Uterus (tissue), 2 donors: ENCODE data around the gene IFTAP.

ENCODE experiments used
- POLR2A ChIP-seq, 2 donors: fragments of 450-650 bp; IDR thresholded peaks; one replicate each; pipeline ENCODE4 v1.6.1; 2016; ENCODE audit warnings: antibody characterized with exemption in 2 of 2, mild to moderate bottlenecking in 1 of 2, moderate library complexity in 1 of 2
- TF ChIP-seq, protein P1 (sequence below), 4 experiments: fragments of 200-600 bp in 2 of 4; fragments of 450-650 bp in 2 of 4; sonication (generic) in 2 of 4; IDR thresholded peaks; one replicate each; pipeline ENCODE4 v1.5.1; 2016 to 2019; ENCODE audit warnings: antibody characterized with exemption in 4 of 4, mild to moderate bottlenecking in 2 of 4, moderate library complexity in 1 of 4

DNA sequence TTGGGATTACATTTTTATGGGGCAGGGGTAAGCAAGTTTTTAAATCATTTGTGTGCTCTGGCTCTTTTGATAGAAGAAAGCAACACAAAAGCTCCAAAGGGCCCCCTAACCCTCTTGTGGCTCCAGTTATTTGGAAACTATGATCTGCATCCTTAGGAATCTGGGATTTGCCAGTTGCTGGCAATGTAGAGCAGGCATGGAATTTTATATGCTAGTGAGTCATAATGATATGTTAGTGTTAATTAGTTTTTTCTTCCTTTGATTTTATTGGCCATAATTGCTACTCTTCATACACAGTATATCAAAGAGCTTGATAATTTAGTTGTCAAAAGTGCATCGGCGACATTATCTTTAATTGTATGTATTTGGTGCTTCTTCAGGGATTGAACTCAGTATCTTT is 16.4 kb upstream of the IFTAP start:
- TF ChIP-seq, protein P1, sequence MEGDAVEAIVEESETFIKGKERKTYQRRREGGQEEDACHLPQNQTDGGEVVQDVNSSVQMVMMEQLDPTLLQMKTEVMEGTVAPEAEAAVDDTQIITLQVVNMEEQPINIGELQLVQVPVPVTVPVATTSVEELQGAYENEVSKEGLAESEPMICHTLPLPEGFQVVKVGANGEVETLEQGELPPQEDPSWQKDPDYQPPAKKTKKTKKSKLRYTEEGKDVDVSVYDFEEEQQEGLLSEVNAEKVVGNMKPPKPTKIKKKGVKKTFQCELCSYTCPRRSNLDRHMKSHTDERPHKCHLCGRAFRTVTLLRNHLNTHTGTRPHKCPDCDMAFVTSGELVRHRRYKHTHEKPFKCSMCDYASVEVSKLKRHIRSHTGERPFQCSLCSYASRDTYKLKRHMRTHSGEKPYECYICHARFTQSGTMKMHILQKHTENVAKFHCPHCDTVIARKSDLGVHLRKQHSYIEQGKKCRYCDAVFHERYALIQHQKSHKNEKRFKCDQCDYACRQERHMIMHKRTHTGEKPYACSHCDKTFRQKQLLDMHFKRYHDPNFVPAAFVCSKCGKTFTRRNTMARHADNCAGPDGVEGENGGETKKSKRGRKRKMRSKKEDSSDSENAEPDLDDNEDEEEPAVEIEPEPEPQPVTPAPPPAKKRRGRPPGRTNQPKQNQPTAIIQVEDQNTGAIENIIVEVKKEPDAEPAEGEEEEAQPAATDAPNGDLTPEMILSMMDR (IDR thresholded peaks at IDR 0.05), result no peak
- TF ChIP-seq POLR2A (IDR thresholded peaks at IDR 0.05), result no peak
